ENCODE results near the gene LRMDA. TPM values are rescaled to one million over a fixed set of nuclear protein-coding genes. Genes with fewer than 3 reads are reported as not detected.

The LRMDA gene
- total and polyA plus RNA-seq, 10 of the 15 experiments (the other 5 are each of a cell fraction or from before 2014, with no cell fraction given), result 0.07 to 0.54 (median 0.29) TPM; not detected in 4

DNA sequence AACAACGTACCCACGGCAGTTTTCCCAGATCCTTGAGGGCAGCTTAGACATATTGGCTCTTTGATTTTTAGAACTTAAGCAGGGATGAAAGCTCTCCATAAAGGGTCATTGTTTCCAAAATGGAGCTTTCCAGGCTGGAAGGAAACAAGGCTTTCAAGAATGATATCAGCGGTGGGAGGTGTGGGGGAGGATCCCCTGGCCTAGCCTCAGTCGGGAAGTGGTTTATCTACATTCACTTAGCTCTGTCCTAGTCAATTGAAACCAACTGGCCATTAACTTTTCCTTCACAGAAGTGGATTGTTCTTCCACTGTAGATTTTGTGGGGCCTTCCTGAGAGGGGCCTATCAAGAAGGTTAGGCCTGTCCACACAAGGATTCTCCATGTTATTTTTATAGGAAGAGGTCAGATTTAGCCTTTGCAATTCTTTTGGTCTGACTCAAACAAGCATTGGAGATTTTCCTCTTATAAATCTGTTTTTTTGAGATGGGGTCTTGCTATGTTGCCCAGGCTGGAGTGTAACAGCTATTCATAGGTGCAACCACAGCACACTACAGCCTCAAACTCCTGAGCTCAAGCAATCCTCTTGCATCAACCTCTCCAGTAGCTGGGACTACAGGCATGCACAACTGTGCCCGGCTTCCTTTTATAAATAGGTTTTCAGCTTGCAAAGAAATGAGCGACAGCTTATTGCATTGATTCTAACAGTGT is 343.5 kb downstream of the LRMDA start:
- ChIA-PET SMC1A (ENCODE audit: uncharacterized antibody, unreplicated experiment) (interaction anchor here (0.6 to 1.5 kb wide), 6 partner anchors 10 to 268 kb away, joined by 3 read pairs; no protein-coding TSS in a partner anchor), POLR2A (interaction anchor here (0.6 kb wide), 1 partner anchor 189 kb away, joined by 5 read pairs; no protein-coding TSS in a partner anchor), RAD21 (ENCODE audit: unreplicated experiment) (interaction anchor here (1.1 kb wide), 1 partner anchor 11 kb away, joined by 4 read pairs; no protein-coding TSS in a partner anchor), CTCF (no interaction called here)
- Histone ChIP-seq H3K4me2 (ENCODE audit: control insufficient read depth, insufficient read depth) (no peak overlapping the region), H3K4me3 (no peak overlapping the region), H3K79me2 (ENCODE audit: control insufficient read depth, insufficient read depth, low read length) (no peaks in the 10 kb centered on the region), H3K4me1 (ENCODE audit: control insufficient read depth, insufficient read depth, low read length) (peaks cover 4% of the 10 kb centered on the region; the same call in 1 of the 2 replicates), H3K27me3 (replicated peaks in 1 of 2; ENCODE audit: control insufficient read depth in 2 of 2, insufficient read depth in 2 of 2, low read length in 1 of 2) (no peaks in the 10 kb centered on the region), H3K9me3 (replicated peaks; ENCODE audit: control insufficient read depth, insufficient read depth, low read length) (no peaks in the 10 kb centered on the region), H3K27ac (ENCODE audit: control insufficient read depth, insufficient read depth) (no peak overlapping the region), H3K9ac (ENCODE audit: control insufficient read depth, insufficient read depth, low read length) (no peak overlapping the region), H3K36me3 (ENCODE audit: control insufficient read depth in 2 of 2, insufficient read depth in 2 of 2, low read length in 1 of 2) (no peaks in the 10 kb centered on the region), H2AFZ (ENCODE audit: control insufficient read depth, low read depth, low read length) (no peak overlapping the region), H4K20me1 (ENCODE audit: control insufficient read depth, insufficient read depth) (no peaks in the 10 kb centered on the region; the same call in 1 of the 2 replicates)
- DNase-seq (ENCODE audit: low read depth, low spot score) (no peak), FAIRE-seq (no peak), ATAC-seq (no peak)
- no TSS peak for BruUV-seq (replicated peaks)
- 68% methylated on average over 6 of the region's 6 CpGs for WGBS (ENCODE audit: insufficient coverage, insufficient replicate concordance, low lambda C conversion rate, missing lambda C conversion rate)
- intact Hi-C loops (cut with micrococcal nuclease; ENCODE audit: unreplicated experiment), result loop anchor here (5.0 kb wide), 2 partner anchors 163 to 373 kb away; partner anchors contain the start of gene ZNF503
- TF ChIP-seq SP1 (IDR thresholded peaks at IDR 0.05; ENCODE audit: low read depth, low read length), result no peak
- TF ChIP-seq, protein P1, sequence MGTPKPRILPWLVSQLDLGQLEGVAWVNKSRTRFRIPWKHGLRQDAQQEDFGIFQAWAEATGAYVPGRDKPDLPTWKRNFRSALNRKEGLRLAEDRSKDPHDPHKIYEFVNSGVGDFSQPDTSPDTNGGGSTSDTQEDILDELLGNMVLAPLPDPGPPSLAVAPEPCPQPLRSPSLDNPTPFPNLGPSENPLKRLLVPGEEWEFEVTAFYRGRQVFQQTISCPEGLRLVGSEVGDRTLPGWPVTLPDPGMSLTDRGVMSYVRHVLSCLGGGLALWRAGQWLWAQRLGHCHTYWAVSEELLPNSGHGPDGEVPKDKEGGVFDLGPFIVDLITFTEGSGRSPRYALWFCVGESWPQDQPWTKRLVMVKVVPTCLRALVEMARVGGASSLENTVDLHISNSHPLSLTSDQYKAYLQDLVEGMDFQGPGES (IDR thresholded peaks at IDR 0.05), result no peak
- in situ Hi-C loops (cut with MboI), result no loop called here

Measured in GM12878 (cell line).